Erythroblast (primary cell): Measurements from ENCODE around the gene ABCC6.
"Not testable (repeated sequence)": the region's sequence is repeated elsewhere in the genome, so short reads cannot be mapped to it uniquely, and the experiment has no call there.

Source experiments
- GATA1 ChIP-seq: IDR thresholded peaks from 2 replicates; pipeline ENCODE4 v1.6.1; 2011; ENCODE audit warnings: low read depth, mild to moderate bottlenecking, control low read depth, low read length, moderate library complexity
- POLR2A ChIP-seq: IDR thresholded peaks from 2 replicates; pipeline ENCODE4 v1.6.1; 2011; ENCODE audit warnings: mild to moderate bottlenecking, low read length

GRCh38 chr16:16218349-16218748, 4.9 kb downstream of the ABCC6 start:
- not testable (repeated sequence) for TF ChIP-seq POLR2A, GATA1
